PC-9 (cell line): Measurements from ENCODE around the gene LRRC61. TPM values are rescaled to one million over a fixed set of nuclear protein-coding genes. Genes with fewer than 3 reads are reported as not detected.
"Not testable (repeated sequence)": the region's sequence is repeated elsewhere in the genome, so short reads cannot be mapped to it uniquely, and the experiment has no call there.

Source experiments
- BruUV-seq: library from RNA; stranded (reverse); fragments of 400-500 nt; replicated peaks from 2 replicates; lab custom pipeline; 2021; lab: Mats Ljungman, UMichigan
- CTCF ChIA-PET: fragments of 300-600 bp; sonication (Branson Sonifier 250); formaldehyde crosslinking; loops from one replicate; lab custom pipeline; 2022; ENCODE audit warnings: antibody characterized with exemption; lab: Charles Lee
- POLR2A ChIA-PET: fragments of 300-600 bp; sonication (Branson Sonifier 250); formaldehyde crosslinking; loops from one replicate; lab custom pipeline; 2022; ENCODE audit warnings: antibody characterized with exemption; ENCODE audit not compliant: unreplicated experiment; lab: Charles Lee
- DNase-seq, 2 experiments: peaks; one replicate each; pipeline versions ENCODE4 v3.0.0 to v3.0.0-alpha.2; 2015 to 2022; ENCODE audit warnings: mixed read lengths in 1 of 2
- H2AFZ ChIP-seq: fragments of 200-600 bp; sonication (generic); 2 replicates; pipeline ENCODE4 v1.8.1; 2017; ENCODE audit warnings: antibody characterized with exemption
- H3F3A ChIP-seq: fragments of 200-600 bp; sonication (generic); 2 replicates; pipeline ENCODE4 v1.8.1; 2017; ENCODE audit warnings: antibody characterized with exemption, mild to moderate bottlenecking, low read depth; ENCODE audit not compliant: insufficient read depth
- H3K27ac ChIP-seq: fragments of 200-600 bp; sonication (generic); 2 replicates; pipeline ENCODE4 v1.6.1; 2016; ENCODE audit warnings: mixed run types
- H3K27me3 ChIP-seq: fragments of 200-600 bp; sonication (generic); 2 replicates; pipeline ENCODE4 v1.6.1; 2016; ENCODE audit warnings: low read depth, mixed run types; ENCODE audit not compliant: insufficient read depth
- H3K36me3 ChIP-seq: fragments of 200-600 bp; sonication (generic); 2 replicates; pipeline ENCODE4 v1.6.1; 2016; ENCODE audit warnings: low read depth, mixed run types
- H3K4me1 ChIP-seq: fragments of 200-600 bp; sonication (generic); replicated peaks from 2 replicates; pipeline ENCODE4 v1.6.1; 2016; ENCODE audit warnings: mixed run types; ENCODE audit not compliant: insufficient read depth
- H3K4me2 ChIP-seq: fragments of 200-600 bp; sonication (generic); 2 replicates; pipeline ENCODE4 v1.6.1; 2017; ENCODE audit warnings: mixed run types
- H3K4me3 ChIP-seq: fragments of 200-600 bp; sonication (generic); 2 replicates; pipeline ENCODE4 v1.6.1; 2016; ENCODE audit warnings: mixed run types
- H3K79me2 ChIP-seq: fragments of 200-600 bp; sonication (generic); 2 replicates; pipeline ENCODE4 v1.6.1; 2017; ENCODE audit warnings: low read depth, mixed run types
- H3K9me2 ChIP-seq: fragments of 200-600 bp; sonication (generic); 2 replicates; pipeline ENCODE4 v1.8.1; 2017; ENCODE audit warnings: mild to moderate bottlenecking; ENCODE audit not compliant: insufficient read depth
- H3K9me3 ChIP-seq: fragments of 200-600 bp; sonication (generic); 2 replicates; pipeline ENCODE4 v1.8.1; 2016; ENCODE audit warnings: low read depth; ENCODE audit not compliant: insufficient read depth
- H4K20me1 ChIP-seq: fragments of 200-600 bp; sonication (generic); 2 replicates; pipeline ENCODE4 v1.8.1; 2017; ENCODE audit not compliant: insufficient read depth
- CTCF ChIP-seq: fragments of 200-600 bp; sonication (generic); conservative IDR thresholded peaks from 2 replicates; pipeline ENCODE4 v1.6.1; 2017; ENCODE audit warnings: mixed run types, antibody characterized with exemption, mild to moderate bottlenecking, moderate library complexity
- EZH2 ChIP-seq: fragments of 200-600 bp; sonication (generic); IDR thresholded peaks from 2 replicates; pipeline ENCODE4 v1.8.0; 2017; ENCODE audit warnings: antibody characterized with exemption, low read depth
- intact Hi-C: fragments of 100-400 bp; cut with micrococcal nuclease; formaldehyde crosslinking; loops from one replicate; pipeline ENCODE4 v1.10.0; 2022; ENCODE audit not compliant: unreplicated experiment
- total RNA-seq: library from RNA; stranded (reverse); gene quantifications from 2 replicates; pipeline ENCODE4 v1.2.3, GENCODE V29; 2021

LRRC61 gene
- total RNA-seq, 1 experiment from 2014 or later, result 34.8 TPM

- POLR2A ChIA-PET, CTCF ChIA-PET, BruUV-seq: not testable (repeated sequence)
These were observed 17.3 kb upstream of the LRRC61 start for GRCh38 chr7:150305903-150306284.

GRCh38 chr7:150306377-150306776 is 16.8 kb upstream of the LRRC61 start:
- CTCF ChIA-PET, H4K20me1 ChIP-seq, DNase-seq, BruUV-seq, H3K27me3 ChIP-seq, H3K9me3 ChIP-seq, H3K4me2 ChIP-seq, H3K9me2 ChIP-seq, H2AFZ ChIP-seq, H3K36me3 ChIP-seq, POLR2A ChIA-PET, intact Hi-C loops: not testable (repeated sequence)
- H3K4me3 ChIP-seq, result peak overlapping the region; percentile 11; the same call in 1 of the 2 replicates
- H3K4me1 ChIP-seq, result peaks cover 76% of the 10 kb centered on the region
- peaks cover 28% of the 10 kb centered on the region for H3F3A ChIP-seq
- H3K27ac ChIP-seq, result peak overlapping the region; percentile 91
- peaks cover 47% of the 10 kb centered on the region for H3K79me2 ChIP-seq

More at GRCh38 chr7:150305903-150306284, 17.3 kb upstream of the LRRC61 start:
- H3K9me3 ChIP-seq, H3K4me3 ChIP-seq, H2AFZ ChIP-seq, H4K20me1 ChIP-seq, H3K36me3 ChIP-seq, H3K4me2 ChIP-seq, intact Hi-C loops, DNase-seq, H3K27me3 ChIP-seq, H3K9me2 ChIP-seq: not testable (repeated sequence)
- H3K27ac ChIP-seq, result peak overlapping the region; percentile 91
- peaks cover 71% of the 10 kb centered on the region for H3K4me1 ChIP-seq
- H3F3A ChIP-seq, result peaks cover 28% of the 10 kb centered on the region
- H3K79me2 ChIP-seq, result peaks cover 42% of the 10 kb centered on the region

- no TSS peak for BruUV-seq
- Histone ChIP-seq H3K27ac (peak overlapping the region; percentile 91), H3K9me3 (peaks cover 9% of the 10 kb centered on the region; the same call in 1 of the 2 replicates), H3K4me1 (peaks cover 83% of the 10 kb centered on the region), H3K79me2 (peaks cover 55% of the 10 kb centered on the region), H4K20me1 (no peaks in the 10 kb centered on the region), H2AFZ (no peak overlapping the region), H3K9me2 (no peaks in the 10 kb centered on the region; the same call in 1 of the 2 replicates), H3K4me3 (peak overlapping the region; percentile 11; the same call in 1 of the 2 replicates), H3F3A (peaks cover 28% of the 10 kb centered on the region), H3K27me3 (no peaks in the 10 kb centered on the region), H3K4me2 (peak overlapping the region; percentile 50), H3K36me3 (no peaks in the 10 kb centered on the region)
- peak; percentile 28 to 86 for DNase-seq
- no peak for TF ChIP-seq EZH2
- no peak for TF ChIP-seq CTCF
- POLR2A ChIA-PET, result no interaction called here
- CTCF ChIA-PET, result no interaction called here
- intact Hi-C loops, result no loop called here
These were observed 16.0 kb upstream of the LRRC61 start for GRCh38 chr7:150307129-150307528.

GRCh38 chr7:150307904-150308303 is 15.3 kb upstream of the LRRC61 start:
- intact Hi-C loops, result loop anchor here (1.0 kb wide), 1 partner anchor 14 kb away; no protein-coding TSS in a partner anchor
- BruUV-seq, result no TSS peak
- Histone ChIP-seq H4K20me1 (no peaks in the 10 kb centered on the region), H3K9me2 (no peaks in the 10 kb centered on the region; the same call in 1 of the 2 replicates), H3F3A (peaks cover 28% of the 10 kb centered on the region), H3K4me2 (peak overlapping the region; percentile 50), H3K27ac (peak overlapping the region; percentile 91), H3K36me3 (no peaks in the 10 kb centered on the region), H3K9me3 (peaks cover 9% of the 10 kb centered on the region; the same call in 1 of the 2 replicates), H3K4me1 (peaks cover 91% of the 10 kb centered on the region), H3K4me3 (peak overlapping the region; percentile 0; the same call in 1 of the 2 replicates), H3K27me3 (no peaks in the 10 kb centered on the region), H2AFZ (0 out of 2 replicates have a peak overlapping the region, but pooled peaks have one; percentile 11), H3K79me2 (peaks cover 56% of the 10 kb centered on the region)
- TF ChIP-seq EZH2, result no peak
- no peak for TF ChIP-seq CTCF
- peak; percentile 77 to 89 for DNase-seq
- POLR2A ChIA-PET, result interaction anchor here (0.5 to 0.6 kb wide), 2 partner anchors 96 to 952 kb away, joined by 3 to 4 read pairs; no protein-coding TSS in a partner anchor
- CTCF ChIA-PET, result no interaction called here
